NCI-H446 treated with DMSO at 0.1 percent for 48 hours (cell line): ENCODE results near the gene DLG2.

Experiments used
- DNase-seq: peaks from one replicate; lab custom pipeline; 2025; lab: John Stamatoyannopoulos, UW

Gene DLG2

GRCh38 chr11:83568516-83568915 is 2058.6 kb downstream of the DLG2 start:
- no peak for DNase-seq

- no peak for DNase-seq
Observed at GRCh38 chr11:83566950-83567349, 2060.2 kb downstream of the DLG2 start.

- DNase-seq: no peak
Observed at GRCh38 chr11:83564870-83565269, 2062.3 kb downstream of the DLG2 start.

- DNase-seq: no peak
Observed at GRCh38 chr11:83558281-83558680, 2068.9 kb downstream of the DLG2 start.

- DNase-seq: no peak
Observed at GRCh38 chr11:83557653-83558052, 2069.5 kb downstream of the DLG2 start.

GRCh38 chr11:83554876-83555275 is 2072.3 kb downstream of the DLG2 start:
- peak; percentile 84 for DNase-seq

GRCh38 chr11:83549984-83550667 is 2077.0 kb downstream of the DLG2 start:
- no peak for DNase-seq

GRCh38 chr11:83546368-83546767 is 2080.8 kb downstream of the DLG2 start:
- DNase-seq: no peak

GRCh38 chr11:83545494-83546260 is 2081.5 kb downstream of the DLG2 start:
- no peak for DNase-seq

GRCh38 chr11:83544846-83545245 is 2082.3 kb downstream of the DLG2 start:
- DNase-seq: no peak

- no peak for DNase-seq
Observed at GRCh38 chr11:83543706-83544439, 2083.3 kb downstream of the DLG2 start.

- DNase-seq: no peak
Observed at GRCh38 chr11:83542861-83543260, 2084.3 kb downstream of the DLG2 start.

GRCh38 chr11:83540728-83541127 is 2086.4 kb downstream of the DLG2 start:
- no peak for DNase-seq

- no peak for DNase-seq
Observed at GRCh38 chr11:83540112-83540675, 2086.9 kb downstream of the DLG2 start.

GRCh38 chr11:83538286-83538685 is 2088.9 kb downstream of the DLG2 start:
- peak; percentile 45 for DNase-seq

- no peak for DNase-seq
Observed at GRCh38 chr11:83537131-83537610, 2090.0 kb downstream of the DLG2 start.

- no peak for DNase-seq
Observed at GRCh38 chr11:83533166-83533565, 2094.0 kb downstream of the DLG2 start.

GRCh38 chr11:83528877-83529276 is 2098.3 kb downstream of the DLG2 start:
- no peak for DNase-seq

- no peak for DNase-seq
Observed at GRCh38 chr11:83528225-83528624, 2098.9 kb downstream of the DLG2 start.

- DNase-seq: peak; percentile 19
Observed at GRCh38 chr11:83523676-83524075, 2103.5 kb downstream of the DLG2 start.

- DNase-seq: no peak
Observed at GRCh38 chr11:83522911-83523310, 2104.2 kb downstream of the DLG2 start.
